SU-DHL-6 (cell line): ENCODE results near the gene PLB1.

Experiments used
- H2AFZ ChIP-seq: fragments of 200-600 bp; sonication (generic); 2 replicates; pipeline ENCODE4 v1.6.1; 2014; ENCODE audit warnings: low read depth, mild to moderate bottlenecking, moderate library complexity, mixed read lengths, antibody characterized with exemption, low read length; ENCODE audit not compliant: severe bottlenecking
- H3F3A ChIP-seq: fragments of 200-600 bp; shearing (Covaris generic); 2 replicates; pipeline ENCODE4 v1.6.0; 2016; ENCODE audit warnings: antibody characterized with exemption, mild to moderate bottlenecking; ENCODE audit not compliant: insufficient read depth
- H3K27ac ChIP-seq: fragments of 200-600 bp; sonication (generic); 2 replicates; pipeline ENCODE4 v1.5.1; 2016; ENCODE audit warnings: low read depth, mild to moderate bottlenecking, low read length, moderate library complexity, mixed read lengths
- H3K27me3 ChIP-seq: fragments of 200-600 bp; sonication (generic), shearing (Covaris generic); 2 replicates; pipeline ENCODE4 v1.6.0; 2014; ENCODE audit warnings: mild to moderate bottlenecking, low read length
- H3K36me3 ChIP-seq: fragments of 200-600 bp; sonication (generic); 2 replicates; pipeline ENCODE4 v1.6.1; 2014; ENCODE audit warnings: mild to moderate bottlenecking, low read length, mixed read lengths
- H3K4me2 ChIP-seq: fragments of 300-600, 200-600 bp; shearing (Covaris generic), sonication (generic); 2 replicates; pipeline ENCODE4 v1.6.0; 2014; ENCODE audit warnings: low read length, low read depth, mild to moderate bottlenecking; ENCODE audit not compliant: poor library complexity, severe bottlenecking
- H3K4me3 ChIP-seq: fragments of 200-600 bp; sonication (generic); 2 replicates; pipeline ENCODE4 v1.5.1; 2014; ENCODE audit warnings: antibody characterized with exemption, low read length, mild to moderate bottlenecking, mixed read lengths; ENCODE audit not compliant: insufficient read depth, poor library complexity, severe bottlenecking
- H3K79me2 ChIP-seq: fragments of 200-600 bp; sonication (generic); 2 replicates; pipeline ENCODE4 v1.6.1; 2014; ENCODE audit warnings: mild to moderate bottlenecking, low read length, moderate library complexity; ENCODE audit not compliant: insufficient read depth
- H3K9ac ChIP-seq: fragments of 200-600 bp; sonication (generic); 2 replicates; pipeline ENCODE4 v1.7.0; 2014; ENCODE audit warnings: mild to moderate bottlenecking, low read length
- H3K9me2 ChIP-seq: fragments of 200-600 bp; sonication (generic); replicated peaks from 2 replicates; pipeline ENCODE4 v1.6.1; 2014; ENCODE audit warnings: low read length; ENCODE audit not compliant: insufficient read depth
- H3K9me3 ChIP-seq: fragments of 200-600 bp; sonication (generic); 2 replicates; pipeline ENCODE4 v1.6.1; 2014; ENCODE audit warnings: low read length, mixed read lengths; ENCODE audit not compliant: insufficient read depth
- H4K20me1 ChIP-seq: fragments of 200-600 bp; sonication (generic); 2 replicates; pipeline ENCODE4 v1.6.1; 2014; ENCODE audit warnings: low read depth, mild to moderate bottlenecking, antibody characterized with exemption, low read length, moderate library complexity, mixed read lengths
- EZH2phosphoT487 ChIP-seq: fragments of 200-600 bp; sonication (generic), shearing (Covaris generic); conservative IDR thresholded peaks from 2 replicates; pipeline ENCODE4 v1.6.1; 2018; ENCODE audit warnings: mild to moderate bottlenecking, antibody characterized with exemption, low read length, moderate library complexity, mixed read lengths
- TF ChIP-seq, protein P1 (sequence below): fragments of 200-600 bp; sonication (generic); IDR thresholded peaks from one replicate; pipeline ENCODE4 v1.5.1; 2017; ENCODE audit warnings: antibody characterized with exemption, mild to moderate bottlenecking, low read length, moderate library complexity; ENCODE audit not compliant: insufficient read depth, poor library complexity, severe bottlenecking

Gene PLB1

GRCh38 chr2:28608500-28609424 lies 112.9 kb downstream of the PLB1 start:
- H4K20me1 ChIP-seq: no peaks in the 10 kb centered on the region
- H3K4me2 ChIP-seq: no peak overlapping the region
- TF ChIP-seq EZH2phosphoT487: no peak
- H2AFZ ChIP-seq: no peak overlapping the region
- no peak overlapping the region for H3K9ac ChIP-seq
- H3K4me3 ChIP-seq: no peak overlapping the region
- H3K27ac ChIP-seq: no peak overlapping the region
- H3F3A ChIP-seq: no peaks in the 10 kb centered on the region
- no peaks in the 10 kb centered on the region for H3K9me2 ChIP-seq
- H3K79me2 ChIP-seq: no peaks in the 10 kb centered on the region
- H3K9me3 ChIP-seq: no peaks in the 10 kb centered on the region
- no peaks in the 10 kb centered on the region for H3K27me3 ChIP-seq
- no peaks in the 10 kb centered on the region for H3K36me3 ChIP-seq

GRCh38 chr2:28610583-28611201 lies 114.8 kb downstream of the PLB1 start:
- H3F3A ChIP-seq: no peaks in the 10 kb centered on the region
- no peak overlapping the region for H3K4me3 ChIP-seq
- no peak overlapping the region for H2AFZ ChIP-seq
- no peaks in the 10 kb centered on the region for H4K20me1 ChIP-seq
- H3K27ac ChIP-seq: no peak overlapping the region
- H3K27me3 ChIP-seq: no peaks in the 10 kb centered on the region
- no peaks in the 10 kb centered on the region for H3K9me3 ChIP-seq
- no peaks in the 10 kb centered on the region for H3K36me3 ChIP-seq
- no peaks in the 10 kb centered on the region for H3K9me2 ChIP-seq
- H3K79me2 ChIP-seq: no peaks in the 10 kb centered on the region
- no peak for TF ChIP-seq EZH2phosphoT487
- TF ChIP-seq, protein P1, sequence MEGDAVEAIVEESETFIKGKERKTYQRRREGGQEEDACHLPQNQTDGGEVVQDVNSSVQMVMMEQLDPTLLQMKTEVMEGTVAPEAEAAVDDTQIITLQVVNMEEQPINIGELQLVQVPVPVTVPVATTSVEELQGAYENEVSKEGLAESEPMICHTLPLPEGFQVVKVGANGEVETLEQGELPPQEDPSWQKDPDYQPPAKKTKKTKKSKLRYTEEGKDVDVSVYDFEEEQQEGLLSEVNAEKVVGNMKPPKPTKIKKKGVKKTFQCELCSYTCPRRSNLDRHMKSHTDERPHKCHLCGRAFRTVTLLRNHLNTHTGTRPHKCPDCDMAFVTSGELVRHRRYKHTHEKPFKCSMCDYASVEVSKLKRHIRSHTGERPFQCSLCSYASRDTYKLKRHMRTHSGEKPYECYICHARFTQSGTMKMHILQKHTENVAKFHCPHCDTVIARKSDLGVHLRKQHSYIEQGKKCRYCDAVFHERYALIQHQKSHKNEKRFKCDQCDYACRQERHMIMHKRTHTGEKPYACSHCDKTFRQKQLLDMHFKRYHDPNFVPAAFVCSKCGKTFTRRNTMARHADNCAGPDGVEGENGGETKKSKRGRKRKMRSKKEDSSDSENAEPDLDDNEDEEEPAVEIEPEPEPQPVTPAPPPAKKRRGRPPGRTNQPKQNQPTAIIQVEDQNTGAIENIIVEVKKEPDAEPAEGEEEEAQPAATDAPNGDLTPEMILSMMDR: no peak
- no peak overlapping the region for H3K9ac ChIP-seq
- no peak overlapping the region for H3K4me2 ChIP-seq

GRCh38 chr2:28612131-28612812 lies 116.4 kb downstream of the PLB1 start:
- Histone ChIP-seq H4K20me1 (no peaks in the 10 kb centered on the region), H3K9me2 (no peaks in the 10 kb centered on the region), H2AFZ (no peak overlapping the region), H3K36me3 (no peaks in the 10 kb centered on the region), H3K9me3 (no peaks in the 10 kb centered on the region), H3K27ac (no peak overlapping the region), H3K4me2 (no peak overlapping the region), H3K4me3 (no peak overlapping the region), H3K79me2 (no peaks in the 10 kb centered on the region), H3K27me3 (no peaks in the 10 kb centered on the region), H3K9ac (no peak overlapping the region), H3F3A (no peaks in the 10 kb centered on the region)
- no peak for TF ChIP-seq EZH2phosphoT487
- TF ChIP-seq, protein P1: no peak
